ENCODE results near the gene ALKBH4. TPM values are rescaled to one million over a fixed set of nuclear protein-coding genes. Genes with fewer than 3 reads are reported as not detected.
"Not testable (repeated sequence)": the region's sequence is repeated elsewhere in the genome, so short reads cannot be mapped to it uniquely, and the experiment has no call there.

The ALKBH4 gene, protein sequence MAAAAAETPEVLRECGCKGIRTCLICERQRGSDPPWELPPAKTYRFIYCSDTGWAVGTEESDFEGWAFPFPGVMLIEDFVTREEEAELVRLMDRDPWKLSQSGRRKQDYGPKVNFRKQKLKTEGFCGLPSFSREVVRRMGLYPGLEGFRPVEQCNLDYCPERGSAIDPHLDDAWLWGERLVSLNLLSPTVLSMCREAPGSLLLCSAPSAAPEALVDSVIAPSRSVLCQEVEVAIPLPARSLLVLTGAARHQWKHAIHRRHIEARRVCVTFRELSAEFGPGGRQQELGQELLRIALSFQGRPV
- 27.2 and 28.2 TPM in 2 replicates for polyA plus RNA-seq
- polyA minus RNA-seq, result 23.1 and 26.2 TPM in 2 replicates

- Histone ChIP-seq H2AFZ (ENCODE audit: low read depth, low read length) (peak within 1 kb of the TSS; percentile 96), H3K36me3 (ENCODE audit: insufficient read depth, low read length) (no peaks in the 10 kb centered on the region), H3K27ac (ENCODE audit: low read length) (peak within 1 kb of the TSS; percentile 75), H3K9me2 (ENCODE audit: insufficient read depth, low read length) (no peaks in the 10 kb centered on the region), H3K4me2 (ENCODE audit: low read length) (peak within 1 kb of the TSS; percentile 73), H3K9ac (ENCODE audit: low read length) (peak within 1 kb of the TSS; percentile 93), H3K79me2 (replicated peaks; ENCODE audit: insufficient read depth, low read length) (peaks cover 20% of the 10 kb centered on the region), H3K9me3 (ENCODE audit: low read length) (no peaks in the 10 kb centered on the region), H3K4me3 (ENCODE audit: low read length) (peak within 1 kb of the TSS; percentile 99), H3F3A (ENCODE audit: insufficient read depth, low read length, poor library complexity, severe bottlenecking) (no peaks in the 10 kb centered on the region), H4K20me1 (ENCODE audit: insufficient read depth) (no peaks in the 10 kb centered on the region), H3K27me3 (ENCODE audit: insufficient read depth, low read depth, low read length) (no peaks in the 10 kb centered on the region)
- TF ChIP-seq SMC3 (conservative IDR thresholded peaks at IDR 0.05; ENCODE audit: poor library complexity) (peak; percentile 57), POLR2AphosphoS5 (IDR thresholded peaks at IDR 0.05) (peak; percentile 86), CTCF (IDR thresholded peaks at IDR 0.05; ENCODE audit: poor library complexity, severe bottlenecking) (peak; percentile 51), RAD21 (conservative IDR thresholded peaks at IDR 0.05) (no peak), MXI1 (conservative IDR thresholded peaks at IDR 0.05; ENCODE audit: poor library complexity, severe bottlenecking) (peak; percentile 96)
- TF ChIP-seq, protein P1, sequence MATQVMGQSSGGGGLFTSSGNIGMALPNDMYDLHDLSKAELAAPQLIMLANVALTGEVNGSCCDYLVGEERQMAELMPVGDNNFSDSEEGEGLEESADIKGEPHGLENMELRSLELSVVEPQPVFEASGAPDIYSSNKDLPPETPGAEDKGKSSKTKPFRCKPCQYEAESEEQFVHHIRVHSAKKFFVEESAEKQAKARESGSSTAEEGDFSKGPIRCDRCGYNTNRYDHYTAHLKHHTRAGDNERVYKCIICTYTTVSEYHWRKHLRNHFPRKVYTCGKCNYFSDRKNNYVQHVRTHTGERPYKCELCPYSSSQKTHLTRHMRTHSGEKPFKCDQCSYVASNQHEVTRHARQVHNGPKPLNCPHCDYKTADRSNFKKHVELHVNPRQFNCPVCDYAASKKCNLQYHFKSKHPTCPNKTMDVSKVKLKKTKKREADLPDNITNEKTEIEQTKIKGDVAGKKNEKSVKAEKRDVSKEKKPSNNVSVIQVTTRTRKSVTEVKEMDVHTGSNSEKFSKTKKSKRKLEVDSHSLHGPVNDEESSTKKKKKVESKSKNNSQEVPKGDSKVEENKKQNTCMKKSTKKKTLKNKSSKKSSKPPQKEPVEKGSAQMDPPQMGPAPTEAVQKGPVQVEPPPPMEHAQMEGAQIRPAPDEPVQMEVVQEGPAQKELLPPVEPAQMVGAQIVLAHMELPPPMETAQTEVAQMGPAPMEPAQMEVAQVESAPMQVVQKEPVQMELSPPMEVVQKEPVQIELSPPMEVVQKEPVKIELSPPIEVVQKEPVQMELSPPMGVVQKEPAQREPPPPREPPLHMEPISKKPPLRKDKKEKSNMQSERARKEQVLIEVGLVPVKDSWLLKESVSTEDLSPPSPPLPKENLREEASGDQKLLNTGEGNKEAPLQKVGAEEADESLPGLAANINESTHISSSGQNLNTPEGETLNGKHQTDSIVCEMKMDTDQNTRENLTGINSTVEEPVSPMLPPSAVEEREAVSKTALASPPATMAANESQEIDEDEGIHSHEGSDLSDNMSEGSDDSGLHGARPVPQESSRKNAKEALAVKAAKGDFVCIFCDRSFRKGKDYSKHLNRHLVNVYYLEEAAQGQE (IDR thresholded peaks at IDR 0.05; ENCODE audit: borderline replicate concordance), result peak; percentile 6
These were observed at the start of gene ALKBH4, which contains the start of gene LRWD1 for GRCh38 chr7:102464577-102465280. ALKBH4 (minus strand) TSS chr7:102464863; CDS start chr7:102464836, 27 bp downstream. LRWD1 (plus strand) TSS chr7:102464984; CDS start chr7:102465081, 97 bp downstream.

GRCh38 chr7:102512642-102513221, 48.1 kb upstream of the ALKBH4 start:
- H3K9me2 ChIP-seq (ENCODE audit: insufficient read depth, low read length); H3K27me3 ChIP-seq (ENCODE audit: insufficient read depth, low read depth, low read length); H3F3A ChIP-seq (ENCODE audit: insufficient read depth, low read length, poor library complexity, severe bottlenecking); H3K36me3 ChIP-seq (ENCODE audit: insufficient read depth, low read length); H4K20me1 ChIP-seq (ENCODE audit: insufficient read depth); H2AFZ ChIP-seq (ENCODE audit: low read depth, low read length); H3K9me3 ChIP-seq (ENCODE audit: low read length); H3K79me2 ChIP-seq (replicated peaks; ENCODE audit: insufficient read depth, low read length); H3K4me2 ChIP-seq (ENCODE audit: low read length): not testable (repeated sequence)
- Histone ChIP-seq H3K9ac (ENCODE audit: low read length) (peak overlapping the region; percentile 63), H3K4me3 (ENCODE audit: low read length) (peak overlapping the region; percentile 57), H3K27ac (ENCODE audit: low read length) (peak overlapping the region; percentile 75)
- TF ChIP-seq POLR2AphosphoS5 (IDR thresholded peaks at IDR 0.05), result peak; percentile 8

DNA sequence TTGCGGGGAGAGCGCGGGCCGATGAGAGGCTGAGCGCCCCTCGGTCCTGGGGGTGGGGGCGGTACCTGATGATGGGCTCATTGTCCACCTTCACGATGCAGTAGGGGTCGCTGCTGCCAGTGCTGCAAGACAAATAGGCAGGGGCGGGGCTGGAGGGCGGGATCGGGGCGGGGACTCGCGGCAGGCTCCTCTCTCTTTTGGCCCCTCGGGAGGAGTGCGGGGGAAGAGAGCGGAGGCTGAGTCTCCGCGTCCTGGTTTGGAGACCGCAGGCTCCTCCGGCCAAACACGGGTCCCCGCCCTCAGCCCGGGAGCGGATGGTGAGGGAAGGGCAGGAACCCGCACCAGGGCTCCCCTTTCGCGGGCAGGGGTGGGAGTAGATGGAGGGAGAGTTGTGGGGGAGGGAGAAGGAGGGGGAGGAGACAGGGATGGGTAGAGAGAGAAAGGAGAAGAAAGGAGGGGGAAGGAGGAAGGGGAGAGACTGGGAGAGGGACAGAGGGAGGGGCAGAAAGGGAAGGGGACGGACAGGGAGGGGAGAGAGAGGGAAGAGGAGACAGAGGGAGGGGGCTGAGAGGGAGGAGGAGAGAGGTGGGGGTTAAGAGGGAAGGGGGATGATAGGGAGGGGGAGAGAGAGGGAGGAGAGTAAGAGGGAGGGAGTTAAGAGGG, 47.3 kb upstream of the ALKBH4 start:
- not testable (repeated sequence) for H3K4me2 ChIP-seq (ENCODE audit: low read length); H3K4me3 ChIP-seq (ENCODE audit: low read length); H3K36me3 ChIP-seq (ENCODE audit: insufficient read depth, low read length); H3F3A ChIP-seq (ENCODE audit: insufficient read depth, low read length, poor library complexity, severe bottlenecking); H3K27me3 ChIP-seq (ENCODE audit: insufficient read depth, low read depth, low read length); H3K79me2 ChIP-seq (replicated peaks; ENCODE audit: insufficient read depth, low read length); H4K20me1 ChIP-seq (ENCODE audit: insufficient read depth); H2AFZ ChIP-seq (ENCODE audit: low read depth, low read length); H3K9me3 ChIP-seq (ENCODE audit: low read length); H3K9ac ChIP-seq (ENCODE audit: low read length); H3K9me2 ChIP-seq (ENCODE audit: insufficient read depth, low read length)
- H3K27ac ChIP-seq (ENCODE audit: low read length), result peak overlapping the region; percentile 75

DNA sequence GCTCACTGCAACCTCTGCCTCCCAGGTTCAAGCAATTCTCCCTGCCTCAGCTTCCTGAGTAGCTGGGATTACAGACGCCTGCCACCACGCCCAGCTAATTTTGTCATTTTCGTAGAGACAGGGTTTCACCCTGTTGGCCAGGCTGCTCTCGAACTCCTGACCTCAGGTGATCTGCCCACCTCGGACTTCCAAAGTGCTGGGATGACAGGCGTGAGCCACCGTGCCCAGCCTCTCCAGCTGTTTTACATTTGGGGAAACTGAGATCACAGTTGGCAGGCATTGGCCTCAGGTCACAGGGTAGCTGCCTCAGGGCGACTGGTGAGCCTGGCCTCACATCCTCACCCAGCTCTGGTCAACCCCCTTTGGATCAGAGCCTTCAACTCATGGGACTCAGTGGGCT, 45.9 kb upstream of the ALKBH4 start:
- H3K9ac ChIP-seq (ENCODE audit: low read length); H3K27me3 ChIP-seq (ENCODE audit: insufficient read depth, low read depth, low read length); H4K20me1 ChIP-seq (ENCODE audit: insufficient read depth); H3K79me2 ChIP-seq (replicated peaks; ENCODE audit: insufficient read depth, low read length); H2AFZ ChIP-seq (ENCODE audit: low read depth, low read length); H3K27ac ChIP-seq (ENCODE audit: low read length); H3K9me3 ChIP-seq (ENCODE audit: low read length); H3K4me3 ChIP-seq (ENCODE audit: low read length); H3K36me3 ChIP-seq (ENCODE audit: insufficient read depth, low read length); H3K4me2 ChIP-seq (ENCODE audit: low read length); H3F3A ChIP-seq (ENCODE audit: insufficient read depth, low read length, poor library complexity, severe bottlenecking); H3K9me2 ChIP-seq (ENCODE audit: insufficient read depth, low read length): not testable (repeated sequence)
